ENCODE results near the gene PBX1. TPM values are rescaled to one million over a fixed set of nuclear protein-coding genes. Genes with fewer than 3 reads are reported as not detected.

The PBX1 gene
- total and polyA plus RNA-seq, 10 of the 15 experiments (the other 5 are each of a cell fraction or from before 2014, with no cell fraction given), result 0.05 to 0.28 (median 0.11) TPM; not detected in 5

DNA sequence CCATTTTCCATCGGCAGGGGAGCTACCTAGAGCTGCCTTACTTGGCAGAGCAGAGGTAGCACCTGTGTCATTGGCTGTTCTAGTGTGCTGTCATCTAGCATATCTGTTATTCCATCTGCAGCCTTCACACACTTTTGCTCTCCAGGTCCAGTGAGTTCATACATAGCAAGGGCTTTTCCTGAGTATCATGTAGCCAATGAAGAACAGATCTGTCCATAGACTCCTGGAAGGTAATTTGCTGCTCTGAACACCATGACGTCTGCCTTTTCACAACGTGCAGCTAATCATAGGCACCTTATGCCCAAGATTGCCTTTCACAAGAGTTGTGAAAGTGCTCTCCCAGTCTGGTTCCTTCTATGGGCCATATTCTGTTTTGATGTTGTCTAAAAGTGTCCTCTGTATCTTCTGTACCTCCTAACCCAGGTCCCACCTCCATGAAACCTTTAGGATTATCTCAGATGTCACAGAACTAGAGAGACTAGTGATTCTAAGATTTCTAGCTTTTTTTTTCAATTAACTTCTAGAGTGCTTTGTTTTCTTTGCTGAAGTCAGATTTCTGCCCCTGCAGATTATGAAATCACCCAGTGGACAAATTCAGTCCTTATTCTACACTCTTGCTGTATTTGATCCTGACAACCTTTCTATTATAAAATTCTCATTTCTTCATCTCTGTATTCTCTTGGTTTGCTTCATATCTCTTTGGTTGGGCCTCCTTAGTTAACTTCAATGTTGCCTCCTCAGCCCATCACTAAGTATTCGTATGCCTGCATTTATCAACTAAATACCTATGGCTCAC is 134.8 kb downstream of the PBX1 start (continued):
- TF ChIP-seq BCLAF1 (IDR thresholded peaks at IDR 0.05) (no peak), TCF12 (IDR thresholded peaks at IDR 0.05; ENCODE audit: low read depth, low read length) (no peak), ATF2 (IDR thresholded peaks at IDR 0.05; ENCODE audit: low read length) (no peak)

- no peak for DNase-seq (ENCODE audit: low read depth, low spot score)
- Histone ChIP-seq H3K9me3 (replicated peaks; ENCODE audit: control insufficient read depth, insufficient read depth, low read length) (no peaks in the 10 kb centered on the region), H3K36me3 (ENCODE audit: control insufficient read depth in 2 of 2, insufficient read depth in 2 of 2, low read length in 1 of 2) (no peaks in the 10 kb centered on the region), H3K27ac (ENCODE audit: control insufficient read depth, insufficient read depth) (no peak overlapping the region), H4K20me1 (ENCODE audit: control insufficient read depth, insufficient read depth) (no peaks in the 10 kb centered on the region), H3K79me2 (ENCODE audit: control insufficient read depth, insufficient read depth, low read length) (no peaks in the 10 kb centered on the region), H3K27me3 (replicated peaks in 1 of 2; ENCODE audit: control insufficient read depth in 2 of 2, insufficient read depth in 2 of 2, low read length in 1 of 2) (no peaks in the 10 kb centered on the region), H3K4me3 (no peak overlapping the region), H3K4me2 (ENCODE audit: control insufficient read depth, insufficient read depth) (no peak overlapping the region), H3K4me1 (ENCODE audit: control insufficient read depth, insufficient read depth, low read length) (no peaks in the 10 kb centered on the region), H2AFZ (ENCODE audit: control insufficient read depth, low read depth, low read length) (no peak overlapping the region), H3K9ac (ENCODE audit: control insufficient read depth, insufficient read depth, low read length) (no peak overlapping the region)
- POLR2A ChIA-PET, result no interaction called here
- 54% methylated on average over 2 of the region's 2 CpGs for WGBS (ENCODE audit: insufficient coverage, insufficient replicate concordance, low lambda C conversion rate, missing lambda C conversion rate)
- intact Hi-C loops (cut with micrococcal nuclease; ENCODE audit: unreplicated experiment) (no loop called here), in situ Hi-C loops (cut with MboI) (no loop called here)
- SMC1A ChIA-PET (ENCODE audit: uncharacterized antibody, unreplicated experiment), result no interaction called here
- ATAC-seq, result no peak
- no TSS peak for BruUV-seq (replicated peaks)
- TF ChIP-seq EZH2 (IDR thresholded peaks at IDR 0.05; ENCODE audit: borderline replicate concordance, control insufficient read depth, low read depth, low read length) (no peak), NRF1 (conservative IDR thresholded peaks at IDR 0.05; ENCODE audit: low read depth, low read length) (no peak), MEF2A (IDR thresholded peaks at IDR 0.05; ENCODE audit: insufficient read depth, low read depth, low read length) (no peak), MEF2B (IDR thresholded peaks at IDR 0.05; ENCODE audit: partially characterized antibody, poor library complexity, severe bottlenecking) (no peak), SIN3A (IDR thresholded peaks at IDR 0.05; ENCODE audit: low read depth, low read length) (no peak)
- CTCF ChIA-PET, result no interaction called here
- RAD21 ChIA-PET (ENCODE audit: unreplicated experiment), result no interaction called here
- FAIRE-seq, result no peak
These were observed 135.5 kb downstream of the PBX1 start for GRCh38 chr1:164694505-164694904.
